Thymus (tissue), 11 donors: ENCODE data around the gene CRKL. TPM values are rescaled to one million over a fixed set of nuclear protein-coding genes. Genes with fewer than 3 reads are reported as not detected.

ENCODE experiments used
- DNase-seq, 9 donors: peaks; one replicate each; pipeline ENCODE4 v3.0.0-alpha.2; 2013; ENCODE audit warnings: low spot score in 9 of 9, low read depth in 6 of 9, missing footprints in 1 of 9
- H3K27ac ChIP-seq, 2 donors: one replicate each; pipeline ENCODE4 v1.5.1; 2013; ENCODE audit warnings: control low read depth in 1 of 2, low read depth in 1 of 2, low read length in 1 of 2, mild to moderate bottlenecking in 1 of 2, moderate library complexity in 1 of 2
- H3K27me3 ChIP-seq, 2 donors: one replicate each; pipeline ENCODE4 v1.5.1; 2013; ENCODE audit warnings: low read length in 1 of 2; ENCODE audit not compliant: control insufficient read depth in 2 of 2, insufficient read depth in 1 of 2
- H3K36me3 ChIP-seq, 2 donors: one replicate each; pipeline ENCODE4 v1.5.1; 2013; ENCODE audit warnings: low read length in 1 of 2, mild to moderate bottlenecking in 1 of 2, moderate library complexity in 1 of 2; ENCODE audit not compliant: control insufficient read depth in 2 of 2, insufficient read depth in 2 of 2
- H3K4me1 ChIP-seq, 2 donors: one replicate each; pipeline ENCODE4 v1.5.1; 2013; ENCODE audit warnings: low read length in 2 of 2; ENCODE audit not compliant: control insufficient read depth in 2 of 2, insufficient read depth in 2 of 2
- H3K4me3 ChIP-seq, 2 donors: one replicate each; pipeline ENCODE4 v1.5.1; 2013; ENCODE audit warnings: low read length in 2 of 2, control low read depth in 1 of 2, mild to moderate bottlenecking in 1 of 2
- H3K9me3 ChIP-seq, 2 donors: one replicate each; pipeline ENCODE4 v1.5.1; 2013; ENCODE audit warnings: low read length in 1 of 2, mild to moderate bottlenecking in 1 of 2; ENCODE audit not compliant: control insufficient read depth in 2 of 2, insufficient read depth in 1 of 2
- WGBS: extraction: QIAGEN DNeasy Blood & Tissue Kit; methylation state at CpG from one replicate; pipeline ENCODE4 v1.1.7; 2013; 5-methylcytosine and 5-hydroxymethylcytosine counted together
- polyA plus RNA-seq: library from polyadenylated mRNA; stranded (reverse); fragments of 200-250 nt; gene quantifications from one replicate; pipeline ENCODE4 v1.2.3, GENCODE V29; 2013
- total RNA-seq: library from RNA; stranded (reverse); fragments of 120-200 nt; gene quantifications from one replicate; pipeline ENCODE4 v1.2.4, GENCODE V29; 2013
- donor health status: healthy.

The CRKL gene
- total and polyA plus RNA-seq, 2 donors = 21.9 to 30.7 TPM

GRCh38 chr22:20989323-20990138 is 72.3 kb downstream of the CRKL start:
- Histone ChIP-seq H3K27me3 (no peaks in the 10 kb centered on the region), H3K4me3 (no peak overlapping the region), H3K27ac (no peak overlapping the region), H3K36me3 (peaks cover 41 to 70% of the 10 kb centered on the region in 2 donors), H3K9me3 (no peaks in the 10 kb centered on the region), H3K4me1 (no peaks in the 10 kb centered on the region)
- DNase-seq = no peak
- WGBS = 55% methylated on average over 17 of the region's 17 CpGs

- no peak for DNase-seq
- Histone ChIP-seq H3K36me3 (peaks cover 41 to 72% of the 10 kb centered on the region in 2 donors), H3K4me3 (no peak overlapping the region), H3K9me3 (no peaks in the 10 kb centered on the region), H3K27ac (no peak overlapping the region), H3K27me3 (no peaks in the 10 kb centered on the region), H3K4me1 (no peaks in the 10 kb centered on the region)
- WGBS = 94% methylated on average over 21 of the region's 21 CpGs
These were observed 73.3 kb downstream of the CRKL start for GRCh38 chr22:20990184-20991180.

GRCh38 chr22:20991252-20992055 is 74.2 kb downstream of the CRKL start:
- Histone ChIP-seq H3K27me3 (no peaks in the 10 kb centered on the region), H3K9me3 (no peaks in the 10 kb centered on the region), H3K4me1 (no peaks in the 10 kb centered on the region), H3K27ac (no peak overlapping the region), H3K4me3 (no peak overlapping the region), H3K36me3 (peaks cover 43 to 75% of the 10 kb centered on the region in 2 donors)
- 98% methylated on average over 24 of the region's 24 CpGs for WGBS
- no peak for DNase-seq

- H3K4me3 ChIP-seq = no peak overlapping the region
- H3K27me3 ChIP-seq = no peaks in the 10 kb centered on the region
- peaks cover 49 to 81% of the 10 kb centered on the region in 2 donors for H3K36me3 ChIP-seq
- DNase-seq = no peak
- WGBS = 90% methylated on average over 7 of the region's 7 CpGs
- no peaks in the 10 kb centered on the region for H3K4me1 ChIP-seq
- H3K9me3 ChIP-seq = no peaks in the 10 kb centered on the region
- H3K27ac ChIP-seq = no peak overlapping the region
These were observed 74.8 kb downstream of the CRKL start for GRCh38 chr22:20992056-20992442.

GRCh38 chr22:20992456-20993303 is 75.5 kb downstream of the CRKL start:
- 93% methylated on average over 21 of the region's 21 CpGs for WGBS
- DNase-seq = no peak

GRCh38 chr22:20993304-20994127 is 76.3 kb downstream of the CRKL start:
- 98% methylated on average over 29 of the region's 29 CpGs for WGBS
- Histone ChIP-seq H3K27me3 (no peaks in the 10 kb centered on the region), H3K9me3 (no peaks in the 10 kb centered on the region), H3K36me3 (peaks cover 56 to 78% of the 10 kb centered on the region in 2 donors), H3K4me3 (no peak overlapping the region), H3K4me1 (no peaks in the 10 kb centered on the region), H3K27ac (no peak overlapping the region)
- DNase-seq = no peak

More at GRCh38 chr22:20992456-20993303, 75.5 kb downstream of the CRKL start:
- Histone ChIP-seq H3K27me3 (no peaks in the 10 kb centered on the region), H3K4me1 (no peaks in the 10 kb centered on the region), H3K9me3 (no peaks in the 10 kb centered on the region), H3K27ac (no peak overlapping the region), H3K4me3 (no peak overlapping the region), H3K36me3 (peaks cover 52 to 81% of the 10 kb centered on the region in 2 donors)

GRCh38 chr22:20994128-20994901 is 77.1 kb downstream of the CRKL start:
- WGBS = 97% methylated on average over 30 of the region's 30 CpGs
- DNase-seq = no peak

More at GRCh38 chr22:20994128-20994901, 77.1 kb downstream of the CRKL start:
- no peak overlapping the region for H3K27ac ChIP-seq
- H3K9me3 ChIP-seq = no peaks in the 10 kb centered on the region
- H3K36me3 ChIP-seq = peaks cover 60 to 81% of the 10 kb centered on the region in 2 donors
- no peaks in the 10 kb centered on the region for H3K27me3 ChIP-seq
- H3K4me3 ChIP-seq = no peak overlapping the region
- H3K4me1 ChIP-seq = no peaks in the 10 kb centered on the region
